Left ventricle myocardium superior (tissue), 1 donor: ENCODE measurements around the gene PDPN. TPM values are rescaled to one million over a fixed set of nuclear protein-coding genes. Genes with fewer than 3 reads are reported as not detected.
A peak's percentile ranks its signal among the peaks of the same experiment; 100 is the strongest.
"Not testable (repeated sequence)": the region's sequence is repeated elsewhere in the genome, so short reads cannot be mapped to it uniquely, and the experiment has no call there.

ENCODE experiments used
- ATAC-seq: fragments of 200-7000 bp; cut with Tn5 transposase; one replicate; pipeline ENCODE4 v1.9.1; 2020; ENCODE audit warnings: mild to moderate bottlenecking, moderate library complexity
- DNase-seq: peaks from one replicate; pipeline ENCODE4 v3.0.0-alpha.2; 2020
- intact Hi-C: fragments of 100-400 bp; cut with micrococcal nuclease; formaldehyde crosslinking; loops from one replicate; pipeline ENCODE4 v1.11.0; 2022
- long read RNA-seq: library from polyadenylated mRNA; unstranded; transcript quantifications from one replicate; pipeline ENCODE4 v2.0.0, GENCODE V29; 2021
- total RNA-seq: library from RNA; stranded (reverse); fragmentation: NEBNext Ultra II Directional; extraction: Animal tissue kit (Norgen Biotek cat#: 25700); gene quantifications from one replicate; pipeline ENCODE4 v1.2.1, GENCODE V29; 2021
- donor health status: DM: no; HTN: yes; CAD: no; lungs with severe emphysema.

PDPN gene, protein sequence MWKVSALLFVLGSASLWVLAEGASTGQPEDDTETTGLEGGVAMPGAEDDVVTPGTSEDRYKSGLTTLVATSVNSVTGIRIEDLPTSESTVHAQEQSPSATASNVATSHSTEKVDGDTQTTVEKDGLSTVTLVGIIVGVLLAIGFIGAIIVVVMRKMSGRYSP
- total RNA-seq: 20.9 TPM
- long read RNA-seq, transcript PDPN-202 (6 exons, 2,801 nt): major isoform, 10 of 21 reads
- long read RNA-seq, transcript PDPN-201 (6 exons, 3,104 nt): minor isoform, 9 of 21 reads
- long read RNA-seq, partial matches to known transcripts: 0 of 21 reads
- long read RNA-seq, other reads (novel, unspliced or antisense): 2 of 21 reads

DNA sequence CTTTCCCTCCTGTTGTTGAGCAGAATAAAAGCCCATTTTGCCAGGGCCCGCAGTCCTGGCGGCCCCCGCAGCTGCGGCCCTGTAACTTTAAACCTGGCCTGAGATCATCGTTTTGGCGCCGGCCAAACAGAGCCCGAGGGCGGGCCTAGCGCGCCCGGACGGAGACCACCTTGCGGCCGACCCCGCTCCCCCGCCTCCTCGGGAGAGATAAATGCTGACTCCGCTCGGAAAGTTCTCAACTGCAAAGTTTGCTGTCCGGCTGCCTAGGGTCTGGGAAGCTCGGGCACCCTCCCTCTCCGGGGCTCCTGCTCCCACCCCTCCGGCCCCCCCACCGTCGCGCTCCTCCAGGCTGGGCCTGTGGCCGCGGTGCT, at the start of gene PDPN:
Gene PDPN (plus strand): TSS at position 238 of the 371 bp plus-strand sequence. CDS start 202 bp downstream, outside the sequence.
- intact Hi-C loops: loop anchor here (5.0 kb wide), 1 partner anchor 129 kb away; no protein-coding TSS in a partner anchor
- ATAC-seq: peak; percentile 85
- DNase-seq: peak; percentile 71

DNA sequence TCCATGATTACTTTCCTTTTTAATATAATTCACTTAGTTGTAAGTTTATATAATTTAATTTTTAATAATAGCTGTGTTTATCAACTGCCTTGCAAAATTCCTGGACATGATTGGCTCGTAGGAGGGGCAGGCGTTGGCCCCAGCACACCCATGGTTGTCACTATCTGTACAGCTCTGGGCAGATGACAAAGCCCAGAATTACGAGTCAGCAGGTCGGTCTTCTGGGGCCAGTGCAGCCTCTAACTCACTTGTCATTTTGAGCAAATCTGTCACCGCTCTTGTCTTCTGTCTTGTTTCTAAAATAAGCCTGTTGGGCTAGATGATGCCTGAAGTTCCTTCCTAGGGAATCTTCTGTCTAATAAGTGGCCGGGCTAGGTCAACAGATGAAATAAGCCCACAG, 48.4 kb upstream of the PDPN start:
- ATAC-seq (peak; percentile 97), DNase-seq (peak; percentile 67)
- intact Hi-C loops: no loop called here

DNA sequence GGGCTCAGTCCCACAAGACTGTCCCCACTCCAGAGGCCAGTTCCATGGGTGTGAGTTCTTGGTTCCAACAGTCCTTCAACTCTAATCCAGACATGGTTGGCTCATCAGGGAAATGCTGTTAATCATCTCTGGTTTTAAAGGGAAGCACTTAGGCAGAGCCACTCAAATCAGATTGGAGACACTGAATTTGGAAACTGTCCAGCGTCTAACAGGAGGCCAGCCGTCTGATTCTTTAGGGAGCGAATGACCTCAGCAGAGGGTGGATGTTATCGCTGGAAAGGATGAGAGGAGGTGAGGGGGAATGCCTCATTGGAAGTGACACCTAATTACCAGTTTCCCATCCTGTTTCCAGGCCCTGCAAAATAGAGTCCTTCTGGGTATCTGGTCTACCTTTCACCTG, 47.1 kb upstream of the PDPN start:
- DNase-seq: no peak
- no peak for ATAC-seq
- intact Hi-C loops: no loop called here

- ATAC-seq: no peak
- no peak for DNase-seq
- intact Hi-C loops: no loop called here
These were observed 44.8 kb upstream of the PDPN start for GRCh38 chr1:13538832-13539231.

- intact Hi-C loops: no loop called here
- DNase-seq (no peak), ATAC-seq (no peak)
These were observed 43.9 kb upstream of the PDPN start for GRCh38 chr1:13539683-13540082.

GRCh38 chr1:13540866-13541265, 42.8 kb upstream of the PDPN start:
- intact Hi-C loops: no loop called here
- DNase-seq (peak; percentile 72), ATAC-seq (peak; percentile 82)

- DNase-seq (no peak), ATAC-seq (no peak)
- intact Hi-C loops: no loop called here
These were observed 42.0 kb upstream of the PDPN start for GRCh38 chr1:13541435-13542215.

GRCh38 chr1:13543451-13544220, 40.0 kb upstream of the PDPN start:
- intact Hi-C loops: no loop called here
- peak; percentile 79 for DNase-seq

DNA sequence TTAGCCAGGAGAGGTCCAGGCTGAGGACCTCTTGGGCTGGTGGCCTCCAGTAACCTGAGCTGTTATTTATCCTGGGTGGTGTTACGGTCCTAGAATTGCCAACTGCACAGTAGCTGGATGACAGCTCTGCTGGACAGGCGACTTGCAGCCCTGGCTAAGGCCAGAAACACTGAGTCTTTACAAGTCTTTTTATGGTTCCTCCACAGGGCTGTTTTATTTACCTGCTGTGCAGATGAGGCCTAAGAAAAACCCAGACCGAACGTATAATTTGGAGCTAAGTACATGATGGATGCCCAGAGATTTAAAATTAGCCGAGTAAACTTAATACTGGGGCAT, 39.4 kb upstream of the PDPN start:
- intact Hi-C loops: no loop called here
- ATAC-seq: no peak

More at GRCh38 chr1:13543451-13544220, 40.0 kb upstream of the PDPN start:
- ATAC-seq: peak; percentile 78

GRCh38 chr1:13546791-13547190, 36.8 kb upstream of the PDPN start:
- DNase-seq (no peak), ATAC-seq (no peak)
- intact Hi-C loops: no loop called here

More for the DNA sequence above, 39.4 kb upstream of the PDPN start:
- DNase-seq: no peak

DNA sequence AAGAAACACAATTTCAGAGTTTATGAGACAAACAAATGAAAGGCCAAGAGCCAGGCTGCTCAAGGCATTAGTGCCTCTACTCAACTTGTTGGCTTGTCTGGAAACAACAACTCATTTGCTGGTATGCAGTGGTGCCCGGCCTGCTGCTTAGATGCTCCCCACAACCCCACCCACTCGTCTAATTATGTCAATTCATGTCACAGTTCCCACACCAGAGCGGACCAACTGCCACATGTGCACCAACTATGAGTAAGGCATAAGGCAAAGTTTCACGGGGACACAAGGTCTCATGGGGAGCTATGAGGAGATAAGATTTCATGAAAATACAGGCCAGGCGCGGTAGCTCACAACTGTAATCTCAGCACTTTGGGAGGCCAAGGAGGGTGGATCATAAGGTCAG, 35.4 kb upstream of the PDPN start:
- ATAC-seq (no peak), DNase-seq (no peak)
- intact Hi-C loops: no loop called here

DNA sequence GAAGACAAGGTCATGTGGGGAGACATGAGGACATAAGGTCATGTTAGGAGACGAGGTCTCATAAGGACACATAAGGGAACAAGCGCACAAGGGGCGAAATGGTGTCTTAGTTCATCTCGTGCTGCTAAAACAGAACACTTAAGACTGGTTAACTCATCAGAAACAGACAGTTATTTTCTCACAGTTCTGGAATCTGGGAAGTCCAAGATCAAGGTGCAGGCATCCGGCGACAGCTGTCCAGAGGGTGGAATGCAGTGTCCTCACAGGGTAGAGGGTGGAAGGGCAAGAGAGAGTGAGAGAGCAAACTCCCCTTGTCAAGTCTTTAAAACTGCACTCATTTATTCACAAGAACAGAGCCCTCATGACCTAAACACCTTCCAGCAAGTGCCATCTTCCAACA, 34.6 kb upstream of the PDPN start:
- DNase-seq (no peak), ATAC-seq (no peak)
- intact Hi-C loops: no loop called here

GRCh38 chr1:13549521-13549920, 34.1 kb upstream of the PDPN start:
- DNase-seq: no peak
- intact Hi-C loops: no loop called here
- ATAC-seq: no peak

DNA sequence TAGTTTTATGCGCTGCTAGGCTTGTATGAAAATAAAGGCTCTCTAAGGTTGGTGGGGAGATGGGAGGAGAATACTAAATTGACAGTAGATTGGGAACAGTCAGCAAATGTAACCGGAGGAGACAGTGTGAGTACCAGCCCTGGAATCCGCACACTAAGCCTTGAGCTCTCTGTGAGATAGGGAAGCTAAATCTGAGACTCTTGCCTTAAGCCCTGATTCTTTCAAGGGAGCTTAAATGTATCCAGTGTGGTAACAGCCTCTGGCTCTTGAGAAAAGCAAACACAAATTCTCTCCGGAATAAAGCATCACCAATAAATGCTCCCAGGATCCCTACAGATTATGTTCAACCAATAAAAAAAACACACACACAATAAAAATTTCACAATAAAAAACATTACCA, 33.0 kb upstream of the PDPN start:
- intact Hi-C loops: no loop called here
- ATAC-seq (no peak), DNase-seq (no peak)

DNA sequence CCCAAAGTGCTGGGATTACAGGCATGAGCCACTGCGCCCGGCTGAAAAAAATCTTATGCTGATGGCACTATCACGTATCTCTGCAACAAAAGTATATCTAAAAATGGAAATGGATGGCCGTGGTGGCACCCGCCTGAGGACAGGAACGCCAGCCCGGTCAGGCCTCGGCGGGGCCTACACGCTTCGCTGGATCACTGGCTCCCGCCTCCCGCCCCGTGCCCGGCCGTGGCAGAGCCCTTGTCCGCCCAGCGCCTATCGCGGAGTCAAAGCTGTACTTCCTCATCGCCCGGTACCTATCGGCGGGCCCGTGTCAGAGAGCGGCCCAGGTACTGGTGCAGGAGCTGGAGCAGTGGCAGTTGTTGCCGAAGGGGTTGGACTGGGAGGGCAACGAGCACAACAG, 28.8 kb upstream of the PDPN start:
- ATAC-seq (no peak), DNase-seq (no peak)
- intact Hi-C loops: no loop called here

- DNase-seq (no peak), ATAC-seq (no peak)
- intact Hi-C loops: no loop called here
These were observed 27.3 kb upstream of the PDPN start for GRCh38 chr1:13556224-13556764.

DNA sequence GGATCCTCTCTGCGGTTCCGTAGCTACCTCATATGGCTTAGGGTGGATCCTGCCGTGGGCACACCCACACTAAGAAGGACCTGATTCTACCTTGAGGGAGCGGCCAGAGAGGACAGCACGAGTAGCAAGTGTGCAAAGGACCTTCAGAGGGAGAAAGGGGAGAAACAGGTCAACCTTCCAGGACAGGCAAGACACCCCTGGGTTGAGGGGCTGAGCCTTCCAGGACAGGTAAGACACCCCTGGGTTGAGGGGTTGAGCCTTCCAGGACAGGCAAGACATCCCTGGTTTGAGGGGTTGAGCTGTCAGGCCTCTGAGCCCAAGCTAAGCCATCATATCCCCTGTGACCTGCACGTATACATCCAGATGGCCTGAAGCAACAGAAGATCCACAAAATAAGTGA, 23.1 kb upstream of the PDPN start:
- no peak for ATAC-seq
- DNase-seq: no peak
- intact Hi-C loops: no loop called here

- DNase-seq, intact Hi-C loops, ATAC-seq: not testable (repeated sequence)
These were observed 20.7 kb upstream of the PDPN start for GRCh38 chr1:13562981-13563380.

GRCh38 chr1:13564073-13564472, 19.6 kb upstream of the PDPN start:
- intact Hi-C loops: no loop called here
- ATAC-seq (no peak), DNase-seq (no peak)

GRCh38 chr1:13570435-13570834, 13.2 kb upstream of the PDPN start:
- DNase-seq, ATAC-seq, intact Hi-C loops: not testable (repeated sequence)
